GM23338 (cell line): Measurements from ENCODE around the gene CYYR1. TPM values are rescaled to one million over a fixed set of nuclear protein-coding genes. Genes with fewer than 3 reads are reported as not detected.

ENCODE experiments used
- ATAC-seq: fragments of 200-7000 bp; cut with Tn5 transposase; 3 replicates; pipeline ENCODE4 v1.9.1; 2020
- DNase-seq: peaks from one replicate; pipeline ENCODE4 v3.0.0-alpha.2; 2015; ENCODE audit warnings: low spot score
- H2AFZ ChIP-seq: fragments of 200-600 bp; sonication (generic); 2 replicates; pipeline ENCODE4 v1.8.0; 2016; ENCODE audit warnings: antibody characterized with exemption, mild to moderate bottlenecking, moderate library complexity
- H3F3A ChIP-seq: fragments of 200-600 bp; sonication (generic); replicated peaks from 2 replicates; pipeline ENCODE4 v1.8.0; 2017; ENCODE audit warnings: antibody characterized with exemption, mixed run types, low read depth
- H3K27ac ChIP-seq: fragments of 200-600 bp; sonication (generic); 2 replicates; pipeline ENCODE4 v1.6.1; 2016; ENCODE audit warnings: low read depth
- H3K27me3 ChIP-seq: fragments of 200-600 bp; sonication (generic); 2 replicates; pipeline ENCODE4 v1.8.0; 2016; ENCODE audit warnings: mild to moderate bottlenecking, mixed run types, moderate library complexity; ENCODE audit not compliant: insufficient read depth
- H3K36me3 ChIP-seq: fragments of 200-600 bp; sonication (generic); 2 replicates; pipeline ENCODE4 v1.8.0; 2016; ENCODE audit warnings: mild to moderate bottlenecking; ENCODE audit not compliant: insufficient read depth
- H3K4me1 ChIP-seq: fragments of 200-600 bp; sonication (generic); 2 replicates; pipeline ENCODE4 v1.8.0; 2016; ENCODE audit warnings: mild to moderate bottlenecking, moderate library complexity; ENCODE audit not compliant: insufficient read depth
- H3K4me2 ChIP-seq: fragments of 200-600 bp; sonication (generic); 2 replicates; pipeline ENCODE4 v1.7.1; 2017; ENCODE audit warnings: mixed run types
- H3K4me3 ChIP-seq: fragments of 200-600 bp; sonication (generic); 2 replicates; pipeline ENCODE4 v1.6.1; 2016; ENCODE audit warnings: mixed run types
- H3K79me2 ChIP-seq: fragments of 200-600 bp; sonication (generic); replicated peaks from 2 replicates; pipeline ENCODE4 v1.8.0; 2017; ENCODE audit warnings: mild to moderate bottlenecking; ENCODE audit not compliant: insufficient read depth
- H3K9me2 ChIP-seq: fragments of 200-600 bp; sonication (generic); 2 replicates; pipeline ENCODE4 v1.8.0; 2017; ENCODE audit not compliant: insufficient read depth
- H4K20me1 ChIP-seq: fragments of 200-600 bp; sonication (generic); replicated peaks from 2 replicates; pipeline ENCODE4 v1.8.0; 2017; ENCODE audit warnings: mild to moderate bottlenecking; ENCODE audit not compliant: insufficient read depth
- H3K27ac Mint-ChIP-seq: 2 replicates; pipeline ENCODE4 v1.8.0; 2020; ENCODE audit warnings: inconsistent platforms, mild to moderate bottlenecking, moderate library complexity, mixed read lengths
- H3K27me3 Mint-ChIP-seq: 3 replicates; pipeline ENCODE4 v1.8.0; 2022; ENCODE audit warnings: low read depth, mild to moderate bottlenecking, moderate library complexity, mixed read lengths, inconsistent platforms; ENCODE audit not compliant: insufficient read depth, poor library complexity
- H3K36me3 Mint-ChIP-seq: 3 replicates; pipeline ENCODE4 v1.8.0; 2021; ENCODE audit warnings: low read depth, mild to moderate bottlenecking, inconsistent platforms, moderate library complexity, mixed read lengths
- H3K4me1 Mint-ChIP-seq: 3 replicates; pipeline ENCODE4 v1.8.0; 2020; ENCODE audit warnings: mild to moderate bottlenecking, inconsistent platforms, mixed read lengths
- H3K4me3 Mint-ChIP-seq: 3 replicates; pipeline ENCODE4 v1.8.0; 2021; ENCODE audit warnings: moderate library complexity, mild to moderate bottlenecking, inconsistent platforms, mixed read lengths
- H3K9me3 Mint-ChIP-seq: 3 replicates; pipeline ENCODE4 v1.8.0; 2020; ENCODE audit warnings: moderate library complexity, mild to moderate bottlenecking, inconsistent platforms, mixed read lengths
- ETS1 ChIP-seq: IDR thresholded peaks from 2 replicates; pipeline ENCODE4 v1.6.1; 2016; ENCODE audit warnings: antibody characterized with exemption
- EZH2 ChIP-seq: fragments of 200-600 bp; sonication (generic); IDR thresholded peaks from one replicate; pipeline ENCODE4 v1.8.0; 2017; ENCODE audit warnings: antibody characterized with exemption, mild to moderate bottlenecking, low read depth; ENCODE audit not compliant: unreplicated experiment
- EZH2phosphoT487 ChIP-seq: fragments of 200-600 bp; sonication (generic); IDR thresholded peaks from one replicate; pipeline ENCODE4 v1.8.1; 2018; ENCODE audit warnings: antibody characterized with exemption; ENCODE audit not compliant: unreplicated experiment
- JUNB ChIP-seq: IDR thresholded peaks from one replicate; pipeline ENCODE4 v1.6.1; 2016; ENCODE audit warnings: antibody characterized with exemption; ENCODE audit not compliant: unreplicated experiment
- NANOG ChIP-seq: IDR thresholded peaks from 2 replicates; pipeline ENCODE4 v1.6.1; 2016; ENCODE audit warnings: antibody characterized with exemption, borderline replicate concordance
- POLR2AphosphoS5 ChIP-seq: IDR thresholded peaks from 2 replicates; pipeline ENCODE4 v1.6.1; 2016; ENCODE audit warnings: antibody characterized with exemption, low read depth
- STAT1 ChIP-seq: IDR thresholded peaks from one replicate; pipeline ENCODE4 v1.6.1; 2016; ENCODE audit warnings: antibody characterized with exemption; ENCODE audit not compliant: unreplicated experiment
- ZNF462 ChIP-seq: fragments of 250-450 bp; sonication (Bioruptor Pico); IDR thresholded peaks from 2 replicates; pipeline ENCODE4 v1.5.0; 2020; ENCODE audit warnings: mild to moderate bottlenecking, moderate library complexity
- polyA plus RNA-seq: library from polyadenylated mRNA; unstranded; fragments of >200 nt; fragmentation: Nextera tagmentation; extraction: Ambion mirVana; gene quantifications from 2 replicates; pipeline ENCODE4 v1.2.1, GENCODE V29; 2016
- total RNA-seq: library from RNA; depleted of rRNA; stranded (reverse); fragments of >200 nt; shearing (Covaris generic); gene quantifications from 2 replicates; pipeline ENCODE4 v1.2.3, GENCODE V29; 2014
- TF ChIP-seq, protein P1 (sequence below): IDR thresholded peaks from one replicate; pipeline ENCODE4 v1.6.1; 2018; ENCODE audit warnings: antibody characterized with exemption; ENCODE audit not compliant: unreplicated experiment

Gene CYYR1
- total and polyA plus RNA-seq, 2 experiments from 2014 or later = 23.8 to 25.4 TPM

DNA sequence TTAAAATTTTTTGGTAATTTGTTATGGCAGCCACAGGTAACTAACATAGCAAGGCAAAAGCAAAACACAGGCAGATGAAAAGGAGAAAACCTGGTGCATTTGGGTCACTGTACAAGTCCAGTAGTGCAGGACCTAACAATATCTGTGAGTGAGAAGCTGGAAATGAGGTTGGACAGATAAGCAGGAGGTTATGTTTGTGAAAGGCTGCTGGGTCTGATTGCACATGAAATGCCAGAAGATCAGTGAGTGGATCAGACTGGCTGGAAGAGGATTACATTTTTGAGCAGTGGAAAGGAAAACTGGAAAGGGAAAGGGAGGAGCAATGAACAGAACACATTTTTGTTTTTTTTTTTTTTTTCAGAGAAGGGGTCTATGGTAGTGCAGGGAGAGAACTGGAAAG, 73.6 kb downstream of the CYYR1 start:
- no peaks in the 10 kb centered on the region for H3K4me1 Mint-ChIP-seq
- peaks cover 28% of the 10 kb centered on the region for H3K36me3 Mint-ChIP-seq
- Histone ChIP-seq H3K36me3 (no peaks in the 10 kb centered on the region), H3K4me2 (no peak overlapping the region), H3K27ac (no peak overlapping the region), H3F3A (no peaks in the 10 kb centered on the region), H3K27me3 (no peaks in the 10 kb centered on the region), H3K4me1 (no peaks in the 10 kb centered on the region), H2AFZ (no peak overlapping the region), H3K9me2 (peaks cover 5% of the 10 kb centered on the region; the same call in 1 of the 2 replicates), H4K20me1 (no peaks in the 10 kb centered on the region), H3K4me3 (no peak overlapping the region), H3K79me2 (no peaks in the 10 kb centered on the region)
- H3K27me3 Mint-ChIP-seq = no peaks in the 10 kb centered on the region
- TF ChIP-seq POLR2AphosphoS5 = no peak
- H3K9me3 Mint-ChIP-seq = peaks cover 13% of the 10 kb centered on the region
- no peak overlapping the region for H3K4me3 Mint-ChIP-seq
- ATAC-seq (no peak), DNase-seq (no peak)
- H3K27ac Mint-ChIP-seq = no peak overlapping the region

DNA sequence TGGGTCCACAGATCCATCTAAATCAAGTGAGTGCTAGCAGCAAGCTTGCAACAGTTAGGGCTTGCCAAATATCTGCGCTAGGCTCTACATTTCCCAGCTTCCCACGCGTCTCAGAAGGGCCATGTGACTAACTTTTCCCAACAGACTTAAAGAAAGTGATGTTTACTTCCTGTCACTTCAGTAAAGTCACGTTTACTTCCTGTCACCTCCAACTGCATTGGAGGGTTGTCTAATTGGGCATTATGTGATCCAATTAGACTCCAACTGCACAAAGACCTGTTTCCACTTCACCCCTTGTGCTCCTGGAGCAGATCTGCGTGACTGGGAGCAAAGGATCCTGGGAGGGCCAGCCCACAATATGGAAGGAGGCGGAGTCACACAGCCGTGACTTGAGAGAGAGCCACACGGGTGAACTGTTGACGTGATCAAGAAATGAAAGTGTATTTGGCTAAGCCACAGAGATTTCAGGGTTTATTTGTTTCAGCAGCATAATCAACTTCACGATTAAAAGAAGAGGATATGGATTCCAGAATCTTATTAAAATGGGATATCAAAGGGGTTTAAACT, 77.7 kb downstream of the CYYR1 start:
- Histone ChIP-seq H3K4me1 (peaks cover 7% of the 10 kb centered on the region; the same call in 1 of the 2 replicates), H3K9me2 (peaks cover 5% of the 10 kb centered on the region; the same call in 1 of the 2 replicates), H3K27me3 (no peaks in the 10 kb centered on the region), H3F3A (no peaks in the 10 kb centered on the region), H3K4me2 (no peak overlapping the region), H3K4me3 (no peak overlapping the region), H3K27ac (no peak overlapping the region), H4K20me1 (no peaks in the 10 kb centered on the region), H2AFZ (no peak overlapping the region), H3K36me3 (no peaks in the 10 kb centered on the region), H3K79me2 (no peaks in the 10 kb centered on the region)
- ATAC-seq (no peak), DNase-seq (no peak)
- H3K36me3 Mint-ChIP-seq = peaks cover 26% of the 10 kb centered on the region
- H3K27ac Mint-ChIP-seq = no peak overlapping the region; the same call in 1 of the 2 replicates
- H3K9me3 Mint-ChIP-seq = peaks cover 13% of the 10 kb centered on the region
- H3K4me1 Mint-ChIP-seq = peaks cover 16% of the 10 kb centered on the region
- H3K4me3 Mint-ChIP-seq = no peak overlapping the region
- no peaks in the 10 kb centered on the region for H3K27me3 Mint-ChIP-seq
- TF ChIP-seq EZH2phosphoT487 (no peak), JUNB (no peak), ETS1 (no peak), POLR2AphosphoS5 (no peak), NANOG (no peak), EZH2 (no peak), ZNF462 (CRISPR knock-in tag) (no peak), STAT1 (no peak)
- TF ChIP-seq, protein P1, sequence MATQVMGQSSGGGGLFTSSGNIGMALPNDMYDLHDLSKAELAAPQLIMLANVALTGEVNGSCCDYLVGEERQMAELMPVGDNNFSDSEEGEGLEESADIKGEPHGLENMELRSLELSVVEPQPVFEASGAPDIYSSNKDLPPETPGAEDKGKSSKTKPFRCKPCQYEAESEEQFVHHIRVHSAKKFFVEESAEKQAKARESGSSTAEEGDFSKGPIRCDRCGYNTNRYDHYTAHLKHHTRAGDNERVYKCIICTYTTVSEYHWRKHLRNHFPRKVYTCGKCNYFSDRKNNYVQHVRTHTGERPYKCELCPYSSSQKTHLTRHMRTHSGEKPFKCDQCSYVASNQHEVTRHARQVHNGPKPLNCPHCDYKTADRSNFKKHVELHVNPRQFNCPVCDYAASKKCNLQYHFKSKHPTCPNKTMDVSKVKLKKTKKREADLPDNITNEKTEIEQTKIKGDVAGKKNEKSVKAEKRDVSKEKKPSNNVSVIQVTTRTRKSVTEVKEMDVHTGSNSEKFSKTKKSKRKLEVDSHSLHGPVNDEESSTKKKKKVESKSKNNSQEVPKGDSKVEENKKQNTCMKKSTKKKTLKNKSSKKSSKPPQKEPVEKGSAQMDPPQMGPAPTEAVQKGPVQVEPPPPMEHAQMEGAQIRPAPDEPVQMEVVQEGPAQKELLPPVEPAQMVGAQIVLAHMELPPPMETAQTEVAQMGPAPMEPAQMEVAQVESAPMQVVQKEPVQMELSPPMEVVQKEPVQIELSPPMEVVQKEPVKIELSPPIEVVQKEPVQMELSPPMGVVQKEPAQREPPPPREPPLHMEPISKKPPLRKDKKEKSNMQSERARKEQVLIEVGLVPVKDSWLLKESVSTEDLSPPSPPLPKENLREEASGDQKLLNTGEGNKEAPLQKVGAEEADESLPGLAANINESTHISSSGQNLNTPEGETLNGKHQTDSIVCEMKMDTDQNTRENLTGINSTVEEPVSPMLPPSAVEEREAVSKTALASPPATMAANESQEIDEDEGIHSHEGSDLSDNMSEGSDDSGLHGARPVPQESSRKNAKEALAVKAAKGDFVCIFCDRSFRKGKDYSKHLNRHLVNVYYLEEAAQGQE = no peak
